IMR-90 (cell line): Measurements from ENCODE around the gene ATP2B1. TPM values are rescaled to one million over a fixed set of nuclear protein-coding genes. Genes with fewer than 3 reads are reported as not detected.

Experiments
- ATAC-seq: fragments of 200-7000 bp; cut with Tn5 transposase; 2 replicates; pipeline ENCODE4 v1.9.1; 2020; ENCODE audit warnings: low read depth, mild to moderate bottlenecking, moderate library complexity
- BruUV-seq: library from RNA; stranded (reverse); fragments of 400-500 nt; replicated peaks from 2 replicates; lab custom pipeline; 2021; lab: Mats Ljungman, UMichigan
- CTCF ChIA-PET: fragments of 300-600 bp; formaldehyde crosslinking; extraction: SDS; loops from one replicate; lab custom pipeline; 2021; ENCODE audit warnings: antibody characterized with exemption; lab: Yijun Ruan, JAX
- POLR2A ChIA-PET: fragments of 300-600 bp; sonication (Branson Sonifier 250); formaldehyde crosslinking; loops from one replicate; lab custom pipeline; 2022; ENCODE audit warnings: antibody characterized with exemption; ENCODE audit not compliant: unreplicated experiment; lab: Charles Lee
- DNase-seq: peaks from one replicate; pipeline ENCODE4 v3.0.0; 2013
- H2AFZ ChIP-seq: replicated peaks from 2 replicates; pipeline ENCODE3; 2013; ENCODE audit warnings: low read length, mild to moderate bottlenecking; ENCODE audit not compliant: poor library complexity
- H2AK5ac ChIP-seq: 2 replicates; pipeline ENCODE4 v1.6.1; 2013; ENCODE audit warnings: low read depth, low read length, inconsistent platforms
- H2AK9ac ChIP-seq: replicated peaks from 2 replicates; pipeline ENCODE3; 2013; ENCODE audit warnings: mild to moderate bottlenecking, low read depth, low read length, moderate library complexity; ENCODE audit not compliant: poor library complexity
- H2BK120ac ChIP-seq: 2 replicates; pipeline ENCODE4 v1.6.1; 2013; ENCODE audit warnings: low read depth, low read length, inconsistent platforms
- H2BK15ac ChIP-seq: 3 replicates; pipeline ENCODE4 v1.6.1; 2013; ENCODE audit warnings: low read depth, low read length, inconsistent platforms
- H2BK20ac ChIP-seq: 2 replicates; pipeline ENCODE4 v1.6.1; 2013; ENCODE audit warnings: low read depth, mild to moderate bottlenecking, inconsistent platforms, low read length, moderate library complexity
- H2BK5ac ChIP-seq: 2 replicates; pipeline ENCODE4 v1.6.1; 2013; ENCODE audit warnings: mild to moderate bottlenecking, low read depth, low read length, inconsistent platforms; ENCODE audit not compliant: poor library complexity, severe bottlenecking
- H3K14ac ChIP-seq: replicated peaks from 2 replicates; pipeline ENCODE4 v1.6.1; 2013; ENCODE audit warnings: low read depth, low read length, inconsistent platforms
- H3K18ac ChIP-seq: 2 replicates; pipeline ENCODE4 v1.6.1; 2013; ENCODE audit warnings: low read depth, low read length, control low read depth
- H3K23ac ChIP-seq: 2 replicates; pipeline ENCODE4 v1.6.1; 2013; ENCODE audit warnings: low read depth, low read length, inconsistent platforms
- H3K27ac ChIP-seq: 2 replicates; pipeline ENCODE4 v1.5.1; 2013; ENCODE audit warnings: mild to moderate bottlenecking, control low read depth, low read length; ENCODE audit not compliant: insufficient read depth
- H3K27me3 ChIP-seq: 2 replicates; pipeline ENCODE4 v1.6.1; 2013; ENCODE audit warnings: low read length; ENCODE audit not compliant: control insufficient read depth, insufficient read depth
- H3K36me3 ChIP-seq: 2 replicates; pipeline ENCODE4 v1.6.1; 2013; ENCODE audit warnings: low read length, mixed read lengths; ENCODE audit not compliant: control insufficient read depth, insufficient read depth
- H3K4ac ChIP-seq: 2 replicates; pipeline ENCODE4 v1.6.1; 2013; ENCODE audit warnings: low read depth, low read length, inconsistent platforms
- H3K4me1 ChIP-seq: 2 replicates; pipeline ENCODE4 v1.6.1; 2013; ENCODE audit warnings: low read length, mixed read lengths; ENCODE audit not compliant: control insufficient read depth, insufficient read depth
- H3K4me2 ChIP-seq: 2 replicates; pipeline ENCODE4 v1.6.1; 2013; ENCODE audit warnings: low read depth, mild to moderate bottlenecking, control low read depth, low read length, moderate library complexity
- H3K4me3 ChIP-seq: 2 replicates; pipeline ENCODE4 v1.5.1; 2013; ENCODE audit warnings: low read depth, mild to moderate bottlenecking, control low read depth, low read length, moderate library complexity; ENCODE audit not compliant: insufficient read depth
- H3K56ac ChIP-seq: 2 replicates; pipeline ENCODE4 v1.6.1; 2013; ENCODE audit warnings: low read length, inconsistent platforms; ENCODE audit not compliant: insufficient read depth; ENCODE audit errors: extremely low read depth
- H3K79me1 ChIP-seq, 2 experiments: 2 replicates each; pipeline ENCODE4 v1.6.1; 2013; ENCODE audit warnings: low read length in 2 of 2, inconsistent platforms in 1 of 2, low read depth in 1 of 2
- H3K9ac ChIP-seq: 2 replicates; pipeline ENCODE4 v1.6.1; 2013; ENCODE audit warnings: low read depth, low read length, control low read depth
- H3K9me1 ChIP-seq: 2 replicates; pipeline ENCODE4 v1.6.1; 2013; ENCODE audit warnings: low read length, inconsistent platforms; ENCODE audit not compliant: insufficient read depth
- H3K9me3 ChIP-seq: 2 replicates; pipeline ENCODE4 v1.6.1; 2013; ENCODE audit warnings: low read length; ENCODE audit not compliant: control insufficient read depth, insufficient read depth
- H4K20me1 ChIP-seq: 2 replicates; pipeline ENCODE4 v1.6.1; 2013; ENCODE audit warnings: low read length, inconsistent platforms; ENCODE audit not compliant: insufficient read depth
- H4K5ac ChIP-seq: 2 replicates; pipeline ENCODE4 v1.6.1; 2013; ENCODE audit warnings: mild to moderate bottlenecking, low read depth, low read length, control low read depth
- H4K8ac ChIP-seq, 2 experiments: 2 replicates each; pipeline ENCODE4 v1.6.1; 2013; ENCODE audit warnings: low read depth in 2 of 2, low read length in 2 of 2, control low read depth in 1 of 2, inconsistent platforms in 1 of 2
- H4K91ac ChIP-seq: 2 replicates; pipeline ENCODE4 v1.6.1; 2013; ENCODE audit warnings: low read depth, low read length, inconsistent platforms; ENCODE audit not compliant: insufficient read depth
- BHLHE40 ChIP-seq: fragments of 150-350 bp; IDR thresholded peaks from 2 replicates; pipeline ENCODE4 v1.6.1; 2016; ENCODE audit warnings: mild to moderate bottlenecking, low read depth, low read length
- CHD1 ChIP-seq: IDR thresholded peaks from 2 replicates; pipeline ENCODE4 v1.6.1; 2012; ENCODE audit warnings: low read depth, low read length, improper control_type of control experiment
- FOS ChIP-seq: fragments of 150-350 bp; IDR thresholded peaks from 2 replicates; pipeline ENCODE4 v1.6.1; 2016; ENCODE audit warnings: low read depth, low read length
- MAFK ChIP-seq: IDR thresholded peaks from 2 replicates; pipeline ENCODE4 v1.6.1; 2012; ENCODE audit warnings: low read depth, low read length, improper control_type of control experiment
- MAZ ChIP-seq: IDR thresholded peaks from 2 replicates; pipeline ENCODE4 v1.6.1; 2012; ENCODE audit warnings: low read depth, mild to moderate bottlenecking, low read length, improper control_type of control experiment, moderate library complexity, borderline replicate concordance
- MXI1 ChIP-seq: IDR thresholded peaks from 2 replicates; pipeline ENCODE4 v1.6.1; 2012; ENCODE audit warnings: low read depth, mild to moderate bottlenecking, low read length, moderate library complexity, borderline replicate concordance
- POLR2A ChIP-seq: IDR thresholded peaks from 2 replicates; pipeline ENCODE4 v1.6.1; 2012; ENCODE audit warnings: mild to moderate bottlenecking, low read depth, low read length
- RAD21 ChIP-seq: IDR thresholded peaks from 2 replicates; pipeline ENCODE4 v1.6.1; 2012; ENCODE audit warnings: low read length, improper control_type of control experiment
- RCOR1 ChIP-seq: IDR thresholded peaks from 2 replicates; pipeline ENCODE4 v1.6.1; 2012; ENCODE audit warnings: mild to moderate bottlenecking, low read length, improper control_type of control experiment; ENCODE audit not compliant: insufficient replicate concordance
- RFX5 ChIP-seq: IDR thresholded peaks from 2 replicates; pipeline ENCODE4 v1.8.0; 2012; ENCODE audit warnings: low read depth, mild to moderate bottlenecking, low read length, moderate library complexity
- SMC3 ChIP-seq: fragments of 150-350 bp; IDR thresholded peaks from 2 replicates; pipeline ENCODE4 v1.6.1; 2016; ENCODE audit warnings: low read depth, mild to moderate bottlenecking, antibody characterized with exemption, low read length, moderate library complexity
- USF2 ChIP-seq: fragments of 150-350 bp; IDR thresholded peaks from 2 replicates; pipeline ENCODE4 v1.6.1; 2017; ENCODE audit warnings: mild to moderate bottlenecking, antibody characterized with exemption, low read length, low read depth
- WGBS, 2 experiments: methylation state at CpG; one replicate each; pipeline versions ENCODE4 v1.1.5 to v1.1.7; 2013; ENCODE audit warnings: missing lambda C conversion rate in 2 of 2; ENCODE audit not compliant: insufficient read length in 1 of 2; ENCODE audit errors: extremely low coverage in 2 of 2; 5-methylcytosine and 5-hydroxymethylcytosine counted together
- dilution Hi-C: fragments of 300-500 bp; cut with HindIII; formaldehyde crosslinking; loops from one replicate; pipeline ENCODE4 v1.14.3; 2018; ENCODE audit warnings: low sequenced_read_pairs; ENCODE audit not compliant: unreplicated experiment
- in situ Hi-C: fragments of 300-500 bp; cut with MboI; formaldehyde crosslinking; loops from 3 replicates; pipeline ENCODE4 v1.14.3; 2019; ENCODE audit warnings: low sequenced_read_pairs, inconsistent platforms, mixed read lengths
- intact Hi-C: fragments of 100-400 bp; cut with micrococcal nuclease; formaldehyde crosslinking; loops from 2 replicates; pipeline ENCODE4 v1.10.0; 2022
- polyA plus RNA-seq, 3 experiments: library from polyadenylated mRNA; depleted of rRNA; stranded (reverse); fragments of >200 nt; gene quantifications; 2 replicates each; pipeline ENCODE4 v1.2.3, GENCODE V29; 2012; ENCODE audit warnings: low replicate concordance in 1 of 3
- total RNA-seq: library from RNA; depleted of rRNA; stranded (reverse); fragments of >200 nt; gene quantifications from 2 replicates; pipeline ENCODE4 v1.2.3, GENCODE V29; 2012
- TF ChIP-seq, protein P1 (sequence below): fragments of 150-350 bp; IDR thresholded peaks from 2 replicates; pipeline ENCODE4 v1.6.1; 2016; ENCODE audit warnings: low read depth, mild to moderate bottlenecking, low read length, moderate library complexity, borderline replicate concordance
- TF ChIP-seq, protein P2 (sequence below): conservative IDR thresholded peaks from 2 replicates; pipeline ENCODE4 v1.5.1; 2012; ENCODE audit warnings: mild to moderate bottlenecking, low read depth, low read length, improper control_type of control experiment

Gene ATP2B1
- total and polyA plus RNA-seq, 2 of the 4 experiments (the other 2 are of a cell fraction), result 9.9 to 32.6 TPM

- no CpG with 5 or more reads among the region's 1 CpG for WGBS, 2 experiments
- Histone ChIP-seq H2AK5ac (0 out of 2 replicates have a peak overlapping the region, but pooled peaks have one; percentile 0), H2AK9ac (no peak overlapping the region), H3K23ac (no peak overlapping the region), H4K91ac (no peak overlapping the region), H3K9ac (no peak overlapping the region), H2BK15ac (peak overlapping the region; percentile 3; the same call in 1 of the 3 replicates), H3K56ac (no peak overlapping the region), H3K27ac (no peak overlapping the region), H3K9me3 (no peaks in the 10 kb centered on the region), H3K18ac (0 out of 2 replicates have a peak overlapping the region, but pooled peaks have one; percentile 61), H2BK5ac (no peak overlapping the region), H3K4me1 (peaks cover 10% of the 10 kb centered on the region), H2AFZ (peak overlapping the region; percentile 50), H3K14ac (no peak overlapping the region; the same call in 1 of the 2 replicates), H2BK20ac (no peak overlapping the region), H4K8ac (peak overlapping the region in 1 of 2 experiments; percentile 1; a peak in 1 of 4 replicates), H3K4me3 (no peak overlapping the region), H4K20me1 (no peaks in the 10 kb centered on the region), H3K79me1 (no peaks in the 10 kb centered on the region), H3K9me1 (peaks cover 3% of the 10 kb centered on the region; the same call in 1 of the 2 replicates), H3K27me3 (no peaks in the 10 kb centered on the region), H3K36me3 (no peaks in the 10 kb centered on the region), H3K4ac (0 out of 2 replicates have a peak overlapping the region, but pooled peaks have one; percentile 11), H3K4me2 (no peak overlapping the region), H4K5ac (no peak overlapping the region), H2BK120ac (0 out of 2 replicates have a peak overlapping the region, but pooled peaks have one; percentile 12)
- in situ Hi-C loops, result no loop called here
- BruUV-seq, result no TSS peak
- dilution Hi-C loops, result no loop called here
- ChIA-PET CTCF (interaction anchor here (0.6 kb wide), 1 partner anchor 1102 kb away, joined by 3 read pairs; no protein-coding TSS in a partner anchor), POLR2A (no interaction called here)
- no peak for TF ChIP-seq RFX5
- TF ChIP-seq MXI1, result no peak
- no peak for TF ChIP-seq POLR2A
- no peak for TF ChIP-seq USF2
- no peak for TF ChIP-seq SMC3
- TF ChIP-seq RCOR1, result no peak
- TF ChIP-seq, protein P1, sequence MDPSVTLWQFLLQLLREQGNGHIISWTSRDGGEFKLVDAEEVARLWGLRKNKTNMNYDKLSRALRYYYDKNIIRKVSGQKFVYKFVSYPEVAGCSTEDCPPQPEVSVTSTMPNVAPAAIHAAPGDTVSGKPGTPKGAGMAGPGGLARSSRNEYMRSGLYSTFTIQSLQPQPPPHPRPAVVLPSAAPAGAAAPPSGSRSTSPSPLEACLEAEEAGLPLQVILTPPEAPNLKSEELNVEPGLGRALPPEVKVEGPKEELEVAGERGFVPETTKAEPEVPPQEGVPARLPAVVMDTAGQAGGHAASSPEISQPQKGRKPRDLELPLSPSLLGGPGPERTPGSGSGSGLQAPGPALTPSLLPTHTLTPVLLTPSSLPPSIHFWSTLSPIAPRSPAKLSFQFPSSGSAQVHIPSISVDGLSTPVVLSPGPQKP, result no peak
- no peak for TF ChIP-seq MAZ
- TF ChIP-seq FOS, result no peak
- TF ChIP-seq RAD21, result no peak
- TF ChIP-seq, protein P2, sequence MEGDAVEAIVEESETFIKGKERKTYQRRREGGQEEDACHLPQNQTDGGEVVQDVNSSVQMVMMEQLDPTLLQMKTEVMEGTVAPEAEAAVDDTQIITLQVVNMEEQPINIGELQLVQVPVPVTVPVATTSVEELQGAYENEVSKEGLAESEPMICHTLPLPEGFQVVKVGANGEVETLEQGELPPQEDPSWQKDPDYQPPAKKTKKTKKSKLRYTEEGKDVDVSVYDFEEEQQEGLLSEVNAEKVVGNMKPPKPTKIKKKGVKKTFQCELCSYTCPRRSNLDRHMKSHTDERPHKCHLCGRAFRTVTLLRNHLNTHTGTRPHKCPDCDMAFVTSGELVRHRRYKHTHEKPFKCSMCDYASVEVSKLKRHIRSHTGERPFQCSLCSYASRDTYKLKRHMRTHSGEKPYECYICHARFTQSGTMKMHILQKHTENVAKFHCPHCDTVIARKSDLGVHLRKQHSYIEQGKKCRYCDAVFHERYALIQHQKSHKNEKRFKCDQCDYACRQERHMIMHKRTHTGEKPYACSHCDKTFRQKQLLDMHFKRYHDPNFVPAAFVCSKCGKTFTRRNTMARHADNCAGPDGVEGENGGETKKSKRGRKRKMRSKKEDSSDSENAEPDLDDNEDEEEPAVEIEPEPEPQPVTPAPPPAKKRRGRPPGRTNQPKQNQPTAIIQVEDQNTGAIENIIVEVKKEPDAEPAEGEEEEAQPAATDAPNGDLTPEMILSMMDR, result no peak
- TF ChIP-seq CHD1, result no peak
- no peak for TF ChIP-seq BHLHE40
- TF ChIP-seq MAFK, result no peak
- intact Hi-C loops, result no loop called here
- DNase-seq (no peak), ATAC-seq (no peak)
These were observed 43.7 kb upstream of the ATP2B1 start for GRCh38 chr12:89752341-89752740.
